HFFc6 (cell line): ENCODE data around the gene LIF. TPM values are rescaled to one million over a fixed set of nuclear protein-coding genes. Genes with fewer than 3 reads are reported as not detected.

Experiments
- DNase-seq: peaks from one replicate; pipeline ENCODE4 v3.0.0-alpha.2; 2018
- H3K27ac Mint-ChIP-seq: 2 replicates; pipeline ENCODE4 v1.8.0; 2020; ENCODE audit warnings: mild to moderate bottlenecking, mixed read lengths
- H3K27me3 Mint-ChIP-seq: 2 replicates; pipeline ENCODE4 v1.8.0; 2021; ENCODE audit warnings: mild to moderate bottlenecking, moderate library complexity, mixed read lengths; ENCODE audit not compliant: insufficient read depth
- H3K36me3 Mint-ChIP-seq: 2 replicates; pipeline ENCODE4 v1.8.0; 2021; ENCODE audit warnings: low read depth, mixed read lengths
- H3K4me1 Mint-ChIP-seq: 2 replicates; pipeline ENCODE4 v1.8.0; 2020; ENCODE audit warnings: low read depth, mixed read lengths
- H3K4me3 Mint-ChIP-seq: 2 replicates; pipeline ENCODE4 v1.8.0; 2020; ENCODE audit warnings: mild to moderate bottlenecking, moderate library complexity, mixed read lengths
- H3K9me3 Mint-ChIP-seq: 2 replicates; pipeline ENCODE4 v1.8.0; 2020; ENCODE audit warnings: mild to moderate bottlenecking, mixed read lengths
- total RNA-seq, 6 experiments: library from RNA; stranded (reverse); fragmentation: NEBNext Ultra II Directional; extraction: Animal tissue kit (Norgen Biotek cat#: 25700); gene quantifications; 2 replicates in 1 of 6; 3 replicates in 5 of 6; pipeline ENCODE4 v1.2.3, GENCODE V29; 2021
- TF ChIP-seq, protein P1 (sequence below): fragments of 200-600 bp; sonication (generic); IDR thresholded peaks from 2 replicates; pipeline ENCODE4 v1.5.0; 2021; ENCODE audit warnings: antibody characterized with exemption, mild to moderate bottlenecking

The LIF gene
- total RNA-seq, 6 experiments from 2014 or later = 0.40 to 2.2 (median 1.1) TPM

DNA sequence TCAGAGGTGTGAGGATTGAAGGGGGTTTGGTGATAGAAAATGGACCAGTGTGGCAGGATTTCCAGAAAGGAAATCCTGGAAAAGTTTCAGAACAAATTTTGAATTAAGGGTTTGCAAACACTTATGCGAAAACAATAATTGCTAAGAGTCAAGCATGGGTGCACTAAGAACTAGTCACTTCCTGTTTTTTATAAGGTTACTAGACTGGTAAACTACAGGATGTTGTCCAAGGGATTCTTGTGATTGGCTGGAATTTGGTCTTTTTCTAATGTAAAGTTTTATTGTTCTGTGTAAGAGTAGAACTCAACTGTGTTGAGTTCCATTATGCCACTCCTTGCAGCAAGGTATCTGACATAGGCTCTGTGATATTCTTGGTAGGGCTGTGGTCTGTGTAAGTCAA, 54.1 kb downstream of the LIF start:
- Mint-ChIP-seq H3K36me3 (no peaks in the 10 kb centered on the region; the same call in 1 of the 2 replicates), H3K9me3 (no peaks in the 10 kb centered on the region), H3K4me1 (peaks cover 61% of the 10 kb centered on the region), H3K27me3 (peaks cover 7% of the 10 kb centered on the region), H3K4me3 (no peak overlapping the region), H3K27ac (no peak overlapping the region)
- TF ChIP-seq, protein P1, sequence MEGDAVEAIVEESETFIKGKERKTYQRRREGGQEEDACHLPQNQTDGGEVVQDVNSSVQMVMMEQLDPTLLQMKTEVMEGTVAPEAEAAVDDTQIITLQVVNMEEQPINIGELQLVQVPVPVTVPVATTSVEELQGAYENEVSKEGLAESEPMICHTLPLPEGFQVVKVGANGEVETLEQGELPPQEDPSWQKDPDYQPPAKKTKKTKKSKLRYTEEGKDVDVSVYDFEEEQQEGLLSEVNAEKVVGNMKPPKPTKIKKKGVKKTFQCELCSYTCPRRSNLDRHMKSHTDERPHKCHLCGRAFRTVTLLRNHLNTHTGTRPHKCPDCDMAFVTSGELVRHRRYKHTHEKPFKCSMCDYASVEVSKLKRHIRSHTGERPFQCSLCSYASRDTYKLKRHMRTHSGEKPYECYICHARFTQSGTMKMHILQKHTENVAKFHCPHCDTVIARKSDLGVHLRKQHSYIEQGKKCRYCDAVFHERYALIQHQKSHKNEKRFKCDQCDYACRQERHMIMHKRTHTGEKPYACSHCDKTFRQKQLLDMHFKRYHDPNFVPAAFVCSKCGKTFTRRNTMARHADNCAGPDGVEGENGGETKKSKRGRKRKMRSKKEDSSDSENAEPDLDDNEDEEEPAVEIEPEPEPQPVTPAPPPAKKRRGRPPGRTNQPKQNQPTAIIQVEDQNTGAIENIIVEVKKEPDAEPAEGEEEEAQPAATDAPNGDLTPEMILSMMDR = no peak
- no peak for DNase-seq

DNA sequence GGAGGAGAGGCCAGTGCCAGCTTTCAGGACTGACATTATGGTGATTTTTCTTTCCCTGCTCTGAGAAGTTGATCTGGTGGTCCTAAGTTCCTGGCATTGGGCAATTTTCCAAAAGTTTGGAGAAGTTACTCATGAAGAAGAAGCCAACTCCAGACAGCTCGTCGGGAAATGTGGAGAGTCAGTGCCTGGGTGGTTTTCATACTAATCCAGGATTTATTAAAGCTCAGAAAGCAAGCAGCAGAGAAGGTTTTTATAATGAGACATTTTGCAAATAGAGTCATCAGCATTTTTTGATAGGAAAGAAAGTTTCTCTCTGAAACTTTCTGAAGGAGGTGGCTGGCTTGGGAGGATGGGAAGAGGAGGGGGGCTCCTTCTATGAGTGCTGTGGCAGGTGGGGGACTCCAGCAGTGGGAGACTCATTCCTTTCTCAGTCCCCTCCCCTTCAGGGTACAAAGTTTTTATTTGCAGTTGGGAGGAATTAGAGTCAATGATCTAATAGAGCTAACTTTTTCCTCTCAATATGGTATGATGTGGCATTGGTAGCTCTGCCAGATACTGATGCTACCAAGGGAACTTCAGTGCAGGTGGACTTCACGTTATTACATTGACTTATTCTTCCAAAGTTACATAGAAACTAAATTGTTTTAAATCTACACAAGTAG, 55.4 kb downstream of the LIF start:
- Mint-ChIP-seq H3K4me3 (no peak overlapping the region), H3K4me1 (peaks cover 48% of the 10 kb centered on the region), H3K27me3 (peaks cover 10% of the 10 kb centered on the region), H3K36me3 (no peaks in the 10 kb centered on the region; the same call in 1 of the 2 replicates), H3K9me3 (no peaks in the 10 kb centered on the region), H3K27ac (no peak overlapping the region)
- TF ChIP-seq, protein P1 = no peak
- DNase-seq = no peak

DNA sequence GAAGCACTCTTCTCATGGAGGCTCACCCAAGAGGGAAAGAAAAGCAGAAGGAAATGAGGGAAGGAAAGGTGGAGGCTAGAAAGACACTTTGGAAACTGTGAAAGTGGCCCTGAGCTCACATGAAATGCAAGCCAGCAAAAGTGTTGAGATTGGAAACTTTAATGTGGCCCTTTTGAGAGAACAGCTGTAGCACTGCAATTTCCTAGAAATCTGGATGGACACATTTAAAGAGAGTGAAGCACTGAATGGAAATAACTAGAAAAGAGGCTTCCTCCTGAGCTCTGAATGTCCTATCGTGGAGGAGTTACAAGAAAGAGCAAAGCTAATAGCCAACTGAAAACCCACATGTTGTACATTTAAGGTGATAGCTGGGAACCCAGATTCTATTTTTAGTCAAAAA, 56.0 kb downstream of the LIF start:
- no peaks in the 10 kb centered on the region for H3K9me3 Mint-ChIP-seq
- H3K4me1 Mint-ChIP-seq = peaks cover 42% of the 10 kb centered on the region
- TF ChIP-seq, protein P1 = no peak
- no peak overlapping the region for H3K27ac Mint-ChIP-seq
- H3K27me3 Mint-ChIP-seq = peaks cover 10% of the 10 kb centered on the region
- no peak overlapping the region for H3K4me3 Mint-ChIP-seq
- DNase-seq = no peak
- H3K36me3 Mint-ChIP-seq = no peaks in the 10 kb centered on the region; the same call in 1 of the 2 replicates

Other genes with a start within 250 kb of the LIF start
- gene HORMAD2, start 166.3 kb downstream of the LIF start, total RNA-seq = not detected
- not detected for gene OSM, start 20.1 kb upstream of the LIF start, total RNA-seq
- 1 to 10 TPM; 4.5 to 8.1 (median 5.7) TPM for gene CASTOR1, start 42.7 kb upstream of the LIF start, total RNA-seq
- 10 to 100 TPM; 15.6 to 20.6 (median 16.7) TPM for gene TBC1D10A, start 80.2 kb upstream of the LIF start, total RNA-seq
- gene SF3A1, start 110.1 kb upstream of the LIF start, total RNA-seq = 100 to 1,000 TPM; 166 to 197 (median 181) TPM
- gene CCDC157, start 110.2 kb upstream of the LIF start, total RNA-seq = 1 to 10 TPM; 1.4 to 1.6 (median 1.5) TPM
- gene RNF215, start 140.7 kb upstream of the LIF start, total RNA-seq = 10 to 100 TPM; 12.7 to 18.9 (median 15.3) TPM
- 10 to 100 TPM; 18.4 to 24.0 (median 22.8) TPM for gene SEC14L2, start 150.3 kb upstream of the LIF start, total RNA-seq
- 1 to 10 TPM; 1.7 to 5.7 (median 4.1) TPM for gene MTFP1, start 179.0 kb upstream of the LIF start, total RNA-seq
- gene SEC14L3, start 225.3 kb upstream of the LIF start, total RNA-seq = not detected